NCI-H82 treated with DMSO at 0.1 percent for 48 hours (cell line): ENCODE data around the gene SH2B2.

Experiments used
- DNase-seq: peaks from one replicate; lab custom pipeline; 2025; ENCODE audit not compliant: unreplicated experiment; lab: John Stamatoyannopoulos, UW

SH2B2 gene

GRCh38 chr7:102286237-102287110 is at the start of gene SH2B2:
Gene SH2B2 (plus strand): TSS chr7:102286868. CDS start chr7:102300551, 13,683 bp downstream.
- no peak for DNase-seq

GRCh38 chr7:102239206-102239820 is 47.4 kb upstream of the SH2B2 start:
- no peak for DNase-seq

- no peak for DNase-seq
Observed at GRCh38 chr7:102241431-102241830, 45.2 kb upstream of the SH2B2 start.

- DNase-seq, result no peak
Observed at GRCh38 chr7:102244601-102245000, 42.1 kb upstream of the SH2B2 start.

- no peak for DNase-seq
Observed at GRCh38 chr7:102248081-102248455, 38.6 kb upstream of the SH2B2 start.

GRCh38 chr7:102248456-102249395 is 37.9 kb upstream of the SH2B2 start:
- no peak for DNase-seq

- DNase-seq, result no peak
Observed at GRCh38 chr7:102251531-102252365, 34.9 kb upstream of the SH2B2 start.

GRCh38 chr7:102252366-102252982 is 34.2 kb upstream of the SH2B2 start:
- DNase-seq, result no peak

- no peak for DNase-seq
Observed at GRCh38 chr7:102253066-102253972, 33.3 kb upstream of the SH2B2 start.

GRCh38 chr7:102253973-102254370 is 32.7 kb upstream of the SH2B2 start:
- no peak for DNase-seq

GRCh38 chr7:102254521-102254920 is 32.1 kb upstream of the SH2B2 start:
- no peak for DNase-seq

- DNase-seq, result no peak
Observed at GRCh38 chr7:102255501-102255900, 31.2 kb upstream of the SH2B2 start.

- DNase-seq, result no peak
Observed at GRCh38 chr7:102255916-102256315, 30.8 kb upstream of the SH2B2 start.

GRCh38 chr7:102258073-102258748 is 28.5 kb upstream of the SH2B2 start:
- no peak for DNase-seq

- DNase-seq, result no peak
Observed at GRCh38 chr7:102258749-102259107, 27.9 kb upstream of the SH2B2 start.

GRCh38 chr7:102260856-102261255 is 25.8 kb upstream of the SH2B2 start:
- DNase-seq, result no peak

- DNase-seq, result no peak
Observed at GRCh38 chr7:102261451-102261850, 25.2 kb upstream of the SH2B2 start.

- no peak for DNase-seq
Observed at GRCh38 chr7:102262546-102262945, 24.1 kb upstream of the SH2B2 start.
